SKM-1 treated with dmso at 0.1 percent for 144 hours (cell line): ENCODE measurements around the gene SPOCK2.
"Not testable (repeated sequence)": the region's sequence is repeated elsewhere in the genome, so short reads cannot be mapped to it uniquely, and the experiment has no call there.

Source experiments
- DNase-seq: peaks from one replicate; lab custom pipeline; 2025; ENCODE audit not compliant: unreplicated experiment; lab: John Stamatoyannopoulos, UW

The SPOCK2 gene

GRCh38 chr10:72108004-72108370 lies 19.6 kb upstream of the SPOCK2 start:
- DNase-seq, result not testable (repeated sequence)

GRCh38 chr10:72107325-72108003 lies 19.1 kb upstream of the SPOCK2 start:
- no peak for DNase-seq

- DNase-seq, result no peak
These were observed 18.5 kb upstream of the SPOCK2 start for GRCh38 chr10:72106896-72107295.

GRCh38 chr10:72106154-72106849 lies 18.0 kb upstream of the SPOCK2 start:
- DNase-seq, result no peak

- no peak for DNase-seq
These were observed 17.4 kb upstream of the SPOCK2 start for GRCh38 chr10:72105710-72106109.

- no peak for DNase-seq
These were observed 16.7 kb upstream of the SPOCK2 start for GRCh38 chr10:72105098-72105475.

GRCh38 chr10:72104472-72105097 lies 16.2 kb upstream of the SPOCK2 start:
- no peak for DNase-seq

- no peak for DNase-seq
These were observed 11.2 kb upstream of the SPOCK2 start for GRCh38 chr10:72099600-72099921.

GRCh38 chr10:72098836-72099599 lies 10.7 kb upstream of the SPOCK2 start:
- no peak for DNase-seq

GRCh38 chr10:72098301-72098835 lies 10.0 kb upstream of the SPOCK2 start:
- DNase-seq, result no peak

GRCh38 chr10:72097448-72098300 lies 9.3 kb upstream of the SPOCK2 start:
- DNase-seq, result no peak

DNA sequence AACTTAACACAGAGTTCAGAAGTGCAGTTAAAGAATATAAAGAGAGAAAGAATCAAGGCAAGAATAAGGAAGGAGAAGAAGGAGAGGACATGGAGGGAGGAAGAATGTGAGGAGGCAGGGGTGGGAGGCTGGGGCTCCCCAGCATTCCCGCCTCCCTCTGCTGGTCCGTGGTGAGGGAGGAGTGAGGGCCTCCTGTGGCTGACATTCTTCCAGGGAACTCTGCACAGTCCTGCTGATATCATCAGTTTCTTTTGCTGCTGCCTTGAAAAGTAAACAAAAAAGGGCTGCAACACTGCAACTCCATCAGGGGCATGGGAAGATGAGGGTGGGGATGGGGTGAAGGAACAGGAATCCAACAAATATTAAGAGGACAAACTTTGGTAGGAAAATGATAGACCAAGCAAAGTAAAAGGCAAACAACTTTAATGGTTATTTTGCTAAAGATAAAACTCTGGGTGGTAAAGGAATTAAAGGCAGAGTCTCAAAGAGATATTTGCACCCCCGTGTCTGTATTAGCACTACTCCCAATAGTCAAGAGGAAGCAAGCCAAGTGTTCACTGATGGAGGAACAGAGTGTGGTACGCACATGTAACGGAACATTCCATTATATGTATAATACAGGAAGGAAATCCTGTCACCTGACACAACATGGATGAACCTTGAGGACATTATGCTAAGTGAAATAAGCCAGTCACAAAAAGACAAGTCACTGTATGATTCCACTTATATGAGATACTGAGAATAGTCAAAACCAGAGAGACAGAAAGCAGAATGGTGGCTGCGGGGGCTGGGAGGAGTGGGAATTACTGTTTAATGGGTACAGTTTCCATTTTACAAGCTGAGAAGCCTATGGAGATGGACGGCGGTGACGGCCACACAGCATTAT lies 8.0 kb upstream of the SPOCK2 start:
- DNase-seq, result no peak

- DNase-seq, result no peak
These were observed 6.8 kb upstream of the SPOCK2 start for GRCh38 chr10:72095195-72095594.

DNA sequence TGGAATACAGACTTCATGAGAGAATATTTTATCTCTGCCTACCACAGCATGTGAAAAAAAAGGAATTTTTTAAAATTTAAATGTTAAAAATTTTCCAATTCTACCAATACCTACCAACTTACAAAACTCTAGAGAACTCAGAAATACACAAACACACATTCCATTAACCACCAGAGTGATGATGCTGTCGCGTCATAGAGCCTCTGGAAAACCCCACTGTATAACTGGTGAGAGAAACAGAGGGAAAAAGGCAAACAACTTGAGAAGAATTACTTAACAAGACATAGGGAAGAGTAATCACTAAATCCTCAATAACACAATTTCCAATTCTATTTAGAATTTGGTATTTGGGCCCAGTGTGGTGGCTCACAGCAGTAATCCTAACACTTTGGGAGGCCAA lies 6.2 kb upstream of the SPOCK2 start:
- no peak for DNase-seq

GRCh38 chr10:72093450-72093849 lies 5.1 kb upstream of the SPOCK2 start:
- no peak for DNase-seq

GRCh38 chr10:72092987-72093386 lies 4.6 kb upstream of the SPOCK2 start:
- DNase-seq, result no peak

- DNase-seq, result no peak
These were observed 4.0 kb upstream of the SPOCK2 start for GRCh38 chr10:72092171-72092924.

DNA sequence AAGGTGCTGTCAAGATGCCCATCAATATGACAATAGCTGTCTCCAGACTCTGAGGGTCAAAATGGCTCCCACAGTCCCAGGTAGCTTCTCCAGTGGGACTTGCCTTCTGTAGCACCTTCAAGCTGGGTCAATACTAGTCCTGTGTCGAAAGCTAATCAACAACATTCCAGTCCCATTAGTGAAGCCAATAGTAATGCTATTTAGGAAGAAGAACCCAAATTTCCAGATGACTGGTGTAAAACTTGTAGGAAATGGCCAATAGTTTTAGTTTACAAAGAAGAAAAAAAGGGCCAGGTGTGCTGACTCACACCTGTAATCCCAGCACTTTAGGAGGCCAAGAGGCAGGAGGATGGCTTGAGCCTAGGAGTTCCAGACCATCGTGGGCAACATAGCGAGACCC lies 2.0 kb upstream of the SPOCK2 start:
- DNase-seq, result no peak

DNA sequence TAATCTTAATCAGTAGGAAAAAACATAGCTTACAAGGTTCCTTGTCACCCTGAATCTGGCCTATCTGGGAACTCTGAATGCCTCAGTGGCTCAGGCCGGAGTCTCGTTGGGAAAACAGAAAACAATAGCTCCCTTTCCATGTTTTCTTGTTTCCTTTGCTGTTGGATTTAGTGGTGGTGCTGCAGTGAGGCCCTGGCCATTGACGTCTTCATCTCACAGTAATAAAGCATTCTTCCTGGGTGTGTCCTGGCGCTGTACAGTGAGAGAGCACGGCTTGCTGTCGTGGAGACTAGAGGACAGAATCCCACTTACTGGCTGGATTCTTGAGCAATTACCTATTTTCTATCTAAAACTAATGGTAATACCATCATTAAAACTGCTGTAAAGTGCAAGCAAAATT lies 1.3 kb upstream of the SPOCK2 start:
- DNase-seq, result no peak
